A673 (cell line): Measurements from ENCODE around the gene INTS15.

Experiments
- CTCF ChIP-seq: fragments of 300-800, 200-600 bp; sonication (generic); conservative IDR thresholded peaks from 2 replicates; pipeline ENCODE4 v1.5.1; 2017; ENCODE audit warnings: low read depth, mild to moderate bottlenecking, antibody characterized with exemption, low read length, moderate library complexity, mixed read lengths
- EZH2 ChIP-seq: fragments of 200-600 bp; sonication (generic); IDR thresholded peaks from 2 replicates; pipeline ENCODE4 v1.6.1; 2017; ENCODE audit warnings: borderline replicate concordance, low read depth, mild to moderate bottlenecking, mixed read lengths, antibody characterized with exemption, low read length; ENCODE audit not compliant: poor library complexity, severe bottlenecking

GRCh38 chr7:6589151-6589828 is 531 bp upstream of the INTS15 start:
- TF ChIP-seq EZH2 (no peak), CTCF (no peak)
